GM23338 (cell line): ENCODE results near the gene GMPPB. TPM values are rescaled to one million over a fixed set of nuclear protein-coding genes. Genes with fewer than 3 reads are reported as not detected.

Source experiments
- ATAC-seq: fragments of 200-7000 bp; cut with Tn5 transposase; 3 replicates; pipeline ENCODE4 v1.9.1; 2020
- DNase-seq: peaks from one replicate; pipeline ENCODE4 v3.0.0-alpha.2; 2015; ENCODE audit warnings: low spot score
- H2AFZ ChIP-seq: fragments of 200-600 bp; sonication (generic); 2 replicates; pipeline ENCODE4 v1.8.0; 2016; ENCODE audit warnings: antibody characterized with exemption, mild to moderate bottlenecking, moderate library complexity
- H3F3A ChIP-seq: fragments of 200-600 bp; sonication (generic); replicated peaks from 2 replicates; pipeline ENCODE4 v1.8.0; 2017; ENCODE audit warnings: antibody characterized with exemption, mixed run types, low read depth
- H3K27ac ChIP-seq: fragments of 200-600 bp; sonication (generic); 2 replicates; pipeline ENCODE4 v1.6.1; 2016; ENCODE audit warnings: low read depth
- H3K27me3 ChIP-seq: fragments of 200-600 bp; sonication (generic); 2 replicates; pipeline ENCODE4 v1.8.0; 2016; ENCODE audit warnings: mild to moderate bottlenecking, mixed run types, moderate library complexity; ENCODE audit not compliant: insufficient read depth
- H3K36me3 ChIP-seq: fragments of 200-600 bp; sonication (generic); 2 replicates; pipeline ENCODE4 v1.8.0; 2016; ENCODE audit warnings: mild to moderate bottlenecking; ENCODE audit not compliant: insufficient read depth
- H3K4me1 ChIP-seq: fragments of 200-600 bp; sonication (generic); 2 replicates; pipeline ENCODE4 v1.8.0; 2016; ENCODE audit warnings: mild to moderate bottlenecking, moderate library complexity; ENCODE audit not compliant: insufficient read depth
- H3K4me2 ChIP-seq: fragments of 200-600 bp; sonication (generic); 2 replicates; pipeline ENCODE4 v1.7.1; 2017; ENCODE audit warnings: mixed run types
- H3K4me3 ChIP-seq: fragments of 200-600 bp; sonication (generic); 2 replicates; pipeline ENCODE4 v1.6.1; 2016; ENCODE audit warnings: mixed run types
- H3K79me2 ChIP-seq: fragments of 200-600 bp; sonication (generic); replicated peaks from 2 replicates; pipeline ENCODE4 v1.8.0; 2017; ENCODE audit warnings: mild to moderate bottlenecking; ENCODE audit not compliant: insufficient read depth
- H3K9me2 ChIP-seq: fragments of 200-600 bp; sonication (generic); 2 replicates; pipeline ENCODE4 v1.8.0; 2017; ENCODE audit not compliant: insufficient read depth
- H4K20me1 ChIP-seq: fragments of 200-600 bp; sonication (generic); replicated peaks from 2 replicates; pipeline ENCODE4 v1.8.0; 2017; ENCODE audit warnings: mild to moderate bottlenecking; ENCODE audit not compliant: insufficient read depth
- H3K27ac Mint-ChIP-seq: 2 replicates; pipeline ENCODE4 v1.8.0; 2020; ENCODE audit warnings: inconsistent platforms, mild to moderate bottlenecking, moderate library complexity, mixed read lengths
- H3K27me3 Mint-ChIP-seq: 3 replicates; pipeline ENCODE4 v1.8.0; 2022; ENCODE audit warnings: low read depth, mild to moderate bottlenecking, moderate library complexity, mixed read lengths, inconsistent platforms; ENCODE audit not compliant: insufficient read depth, poor library complexity
- H3K36me3 Mint-ChIP-seq: 3 replicates; pipeline ENCODE4 v1.8.0; 2021; ENCODE audit warnings: low read depth, mild to moderate bottlenecking, inconsistent platforms, moderate library complexity, mixed read lengths
- H3K4me1 Mint-ChIP-seq: 3 replicates; pipeline ENCODE4 v1.8.0; 2020; ENCODE audit warnings: mild to moderate bottlenecking, inconsistent platforms, mixed read lengths
- H3K4me3 Mint-ChIP-seq: 3 replicates; pipeline ENCODE4 v1.8.0; 2021; ENCODE audit warnings: moderate library complexity, mild to moderate bottlenecking, inconsistent platforms, mixed read lengths
- H3K9me3 Mint-ChIP-seq: 3 replicates; pipeline ENCODE4 v1.8.0; 2020; ENCODE audit warnings: moderate library complexity, mild to moderate bottlenecking, inconsistent platforms, mixed read lengths
- EZH2 ChIP-seq: fragments of 200-600 bp; sonication (generic); IDR thresholded peaks from one replicate; pipeline ENCODE4 v1.8.0; 2017; ENCODE audit warnings: antibody characterized with exemption, mild to moderate bottlenecking, low read depth; ENCODE audit not compliant: unreplicated experiment
- EZH2phosphoT487 ChIP-seq: fragments of 200-600 bp; sonication (generic); IDR thresholded peaks from one replicate; pipeline ENCODE4 v1.8.1; 2018; ENCODE audit warnings: antibody characterized with exemption; ENCODE audit not compliant: unreplicated experiment
- JUNB ChIP-seq: IDR thresholded peaks from one replicate; pipeline ENCODE4 v1.6.1; 2016; ENCODE audit warnings: antibody characterized with exemption; ENCODE audit not compliant: unreplicated experiment
- NANOG ChIP-seq: IDR thresholded peaks from 2 replicates; pipeline ENCODE4 v1.6.1; 2016; ENCODE audit warnings: antibody characterized with exemption, borderline replicate concordance
- POLR2AphosphoS5 ChIP-seq: IDR thresholded peaks from 2 replicates; pipeline ENCODE4 v1.6.1; 2016; ENCODE audit warnings: antibody characterized with exemption, low read depth
- STAT1 ChIP-seq: IDR thresholded peaks from one replicate; pipeline ENCODE4 v1.6.1; 2016; ENCODE audit warnings: antibody characterized with exemption; ENCODE audit not compliant: unreplicated experiment
- ZNF114 ChIP-seq: fragments of 250-450 bp; sonication (Bioruptor Pico); IDR thresholded peaks from 2 replicates; pipeline ENCODE4 v1.5.0; 2020; ENCODE audit warnings: mild to moderate bottlenecking, moderate library complexity
- polyA plus RNA-seq: library from polyadenylated mRNA; unstranded; fragments of >200 nt; fragmentation: Nextera tagmentation; extraction: Ambion mirVana; gene quantifications from 2 replicates; pipeline ENCODE4 v1.2.1, GENCODE V29; 2016
- total RNA-seq: library from RNA; depleted of rRNA; stranded (reverse); fragments of >200 nt; shearing (Covaris generic); gene quantifications from 2 replicates; pipeline ENCODE4 v1.2.3, GENCODE V29; 2014
- TF ChIP-seq, protein P1 (sequence below): IDR thresholded peaks from 2 replicates; pipeline ENCODE4 v1.6.1; 2016; ENCODE audit warnings: antibody characterized with exemption
- TF ChIP-seq, protein P2 (sequence below): IDR thresholded peaks from one replicate; pipeline ENCODE4 v1.6.1; 2018; ENCODE audit warnings: antibody characterized with exemption; ENCODE audit not compliant: unreplicated experiment
- TF ChIP-seq, protein P3 (sequence below): fragments of 250-450 bp; sonication (Bioruptor Pico); IDR thresholded peaks from 2 replicates; pipeline ENCODE4 v1.5.0; 2020; ENCODE audit warnings: mild to moderate bottlenecking, moderate library complexity

The GMPPB gene
- total and polyA plus RNA-seq, 2 experiments from 2014 or later = 10.2 to 36.1 TPM

DNA sequence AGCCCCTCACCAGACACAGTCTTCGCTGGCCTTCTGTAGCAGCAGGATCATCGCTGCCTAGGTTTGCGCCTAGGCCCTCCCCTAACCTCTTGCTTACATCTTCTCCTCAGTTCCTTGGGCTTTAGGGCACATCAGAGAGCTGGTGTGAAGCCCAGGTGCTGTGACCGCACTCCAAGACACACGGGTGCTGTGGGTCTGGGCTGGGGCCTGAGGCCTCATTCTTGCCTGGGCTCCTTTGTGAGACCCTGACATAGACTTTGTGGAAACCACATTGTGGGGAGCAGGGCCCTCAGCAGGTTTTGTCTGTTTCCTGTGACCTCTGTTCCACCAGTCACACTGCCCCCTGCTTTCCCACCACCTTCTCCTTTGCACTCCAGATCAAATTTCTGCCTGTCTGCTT, 12.3 kb downstream of the GMPPB start:
- Histone ChIP-seq H3F3A (no peaks in the 10 kb centered on the region), H4K20me1 (peaks cover 6% of the 10 kb centered on the region; the same call in 1 of the 2 replicates), H3K27me3 (no peaks in the 10 kb centered on the region), H3K4me2 (no peak overlapping the region), H3K4me3 (no peak overlapping the region), H3K79me2 (no peaks in the 10 kb centered on the region), H3K27ac (no peak overlapping the region), H2AFZ (no peak overlapping the region), H3K4me1 (no peaks in the 10 kb centered on the region), H3K9me2 (no peaks in the 10 kb centered on the region), H3K36me3 (no peaks in the 10 kb centered on the region)
- ATAC-seq (no peak), DNase-seq (no peak)
- Mint-ChIP-seq H3K9me3 (no peaks in the 10 kb centered on the region), H3K36me3 (peaks cover 10% of the 10 kb centered on the region; the same call in 2 of the 3 replicates), H3K27ac (no peak overlapping the region), H3K27me3 (peaks cover 15% of the 10 kb centered on the region), H3K4me3 (no peak overlapping the region; the same call in 2 of the 3 replicates), H3K4me1 (no peaks in the 10 kb centered on the region; the same call in 2 of the 3 replicates)
- TF ChIP-seq STAT1 (no peak), NANOG (no peak), ZNF114 (CRISPR knock-in tag) (no peak), EZH2 (no peak), JUNB (no peak), POLR2AphosphoS5 (no peak), EZH2phosphoT487 (no peak)
- TF ChIP-seq, protein P1, sequence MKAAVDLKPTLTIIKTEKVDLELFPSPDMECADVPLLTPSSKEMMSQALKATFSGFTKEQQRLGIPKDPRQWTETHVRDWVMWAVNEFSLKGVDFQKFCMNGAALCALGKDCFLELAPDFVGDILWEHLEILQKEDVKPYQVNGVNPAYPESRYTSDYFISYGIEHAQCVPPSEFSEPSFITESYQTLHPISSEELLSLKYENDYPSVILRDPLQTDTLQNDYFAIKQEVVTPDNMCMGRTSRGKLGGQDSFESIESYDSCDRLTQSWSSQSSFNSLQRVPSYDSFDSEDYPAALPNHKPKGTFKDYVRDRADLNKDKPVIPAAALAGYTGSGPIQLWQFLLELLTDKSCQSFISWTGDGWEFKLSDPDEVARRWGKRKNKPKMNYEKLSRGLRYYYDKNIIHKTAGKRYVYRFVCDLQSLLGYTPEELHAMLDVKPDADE = no peak
- TF ChIP-seq, protein P2, sequence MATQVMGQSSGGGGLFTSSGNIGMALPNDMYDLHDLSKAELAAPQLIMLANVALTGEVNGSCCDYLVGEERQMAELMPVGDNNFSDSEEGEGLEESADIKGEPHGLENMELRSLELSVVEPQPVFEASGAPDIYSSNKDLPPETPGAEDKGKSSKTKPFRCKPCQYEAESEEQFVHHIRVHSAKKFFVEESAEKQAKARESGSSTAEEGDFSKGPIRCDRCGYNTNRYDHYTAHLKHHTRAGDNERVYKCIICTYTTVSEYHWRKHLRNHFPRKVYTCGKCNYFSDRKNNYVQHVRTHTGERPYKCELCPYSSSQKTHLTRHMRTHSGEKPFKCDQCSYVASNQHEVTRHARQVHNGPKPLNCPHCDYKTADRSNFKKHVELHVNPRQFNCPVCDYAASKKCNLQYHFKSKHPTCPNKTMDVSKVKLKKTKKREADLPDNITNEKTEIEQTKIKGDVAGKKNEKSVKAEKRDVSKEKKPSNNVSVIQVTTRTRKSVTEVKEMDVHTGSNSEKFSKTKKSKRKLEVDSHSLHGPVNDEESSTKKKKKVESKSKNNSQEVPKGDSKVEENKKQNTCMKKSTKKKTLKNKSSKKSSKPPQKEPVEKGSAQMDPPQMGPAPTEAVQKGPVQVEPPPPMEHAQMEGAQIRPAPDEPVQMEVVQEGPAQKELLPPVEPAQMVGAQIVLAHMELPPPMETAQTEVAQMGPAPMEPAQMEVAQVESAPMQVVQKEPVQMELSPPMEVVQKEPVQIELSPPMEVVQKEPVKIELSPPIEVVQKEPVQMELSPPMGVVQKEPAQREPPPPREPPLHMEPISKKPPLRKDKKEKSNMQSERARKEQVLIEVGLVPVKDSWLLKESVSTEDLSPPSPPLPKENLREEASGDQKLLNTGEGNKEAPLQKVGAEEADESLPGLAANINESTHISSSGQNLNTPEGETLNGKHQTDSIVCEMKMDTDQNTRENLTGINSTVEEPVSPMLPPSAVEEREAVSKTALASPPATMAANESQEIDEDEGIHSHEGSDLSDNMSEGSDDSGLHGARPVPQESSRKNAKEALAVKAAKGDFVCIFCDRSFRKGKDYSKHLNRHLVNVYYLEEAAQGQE = no peak
- TF ChIP-seq, protein P3, sequence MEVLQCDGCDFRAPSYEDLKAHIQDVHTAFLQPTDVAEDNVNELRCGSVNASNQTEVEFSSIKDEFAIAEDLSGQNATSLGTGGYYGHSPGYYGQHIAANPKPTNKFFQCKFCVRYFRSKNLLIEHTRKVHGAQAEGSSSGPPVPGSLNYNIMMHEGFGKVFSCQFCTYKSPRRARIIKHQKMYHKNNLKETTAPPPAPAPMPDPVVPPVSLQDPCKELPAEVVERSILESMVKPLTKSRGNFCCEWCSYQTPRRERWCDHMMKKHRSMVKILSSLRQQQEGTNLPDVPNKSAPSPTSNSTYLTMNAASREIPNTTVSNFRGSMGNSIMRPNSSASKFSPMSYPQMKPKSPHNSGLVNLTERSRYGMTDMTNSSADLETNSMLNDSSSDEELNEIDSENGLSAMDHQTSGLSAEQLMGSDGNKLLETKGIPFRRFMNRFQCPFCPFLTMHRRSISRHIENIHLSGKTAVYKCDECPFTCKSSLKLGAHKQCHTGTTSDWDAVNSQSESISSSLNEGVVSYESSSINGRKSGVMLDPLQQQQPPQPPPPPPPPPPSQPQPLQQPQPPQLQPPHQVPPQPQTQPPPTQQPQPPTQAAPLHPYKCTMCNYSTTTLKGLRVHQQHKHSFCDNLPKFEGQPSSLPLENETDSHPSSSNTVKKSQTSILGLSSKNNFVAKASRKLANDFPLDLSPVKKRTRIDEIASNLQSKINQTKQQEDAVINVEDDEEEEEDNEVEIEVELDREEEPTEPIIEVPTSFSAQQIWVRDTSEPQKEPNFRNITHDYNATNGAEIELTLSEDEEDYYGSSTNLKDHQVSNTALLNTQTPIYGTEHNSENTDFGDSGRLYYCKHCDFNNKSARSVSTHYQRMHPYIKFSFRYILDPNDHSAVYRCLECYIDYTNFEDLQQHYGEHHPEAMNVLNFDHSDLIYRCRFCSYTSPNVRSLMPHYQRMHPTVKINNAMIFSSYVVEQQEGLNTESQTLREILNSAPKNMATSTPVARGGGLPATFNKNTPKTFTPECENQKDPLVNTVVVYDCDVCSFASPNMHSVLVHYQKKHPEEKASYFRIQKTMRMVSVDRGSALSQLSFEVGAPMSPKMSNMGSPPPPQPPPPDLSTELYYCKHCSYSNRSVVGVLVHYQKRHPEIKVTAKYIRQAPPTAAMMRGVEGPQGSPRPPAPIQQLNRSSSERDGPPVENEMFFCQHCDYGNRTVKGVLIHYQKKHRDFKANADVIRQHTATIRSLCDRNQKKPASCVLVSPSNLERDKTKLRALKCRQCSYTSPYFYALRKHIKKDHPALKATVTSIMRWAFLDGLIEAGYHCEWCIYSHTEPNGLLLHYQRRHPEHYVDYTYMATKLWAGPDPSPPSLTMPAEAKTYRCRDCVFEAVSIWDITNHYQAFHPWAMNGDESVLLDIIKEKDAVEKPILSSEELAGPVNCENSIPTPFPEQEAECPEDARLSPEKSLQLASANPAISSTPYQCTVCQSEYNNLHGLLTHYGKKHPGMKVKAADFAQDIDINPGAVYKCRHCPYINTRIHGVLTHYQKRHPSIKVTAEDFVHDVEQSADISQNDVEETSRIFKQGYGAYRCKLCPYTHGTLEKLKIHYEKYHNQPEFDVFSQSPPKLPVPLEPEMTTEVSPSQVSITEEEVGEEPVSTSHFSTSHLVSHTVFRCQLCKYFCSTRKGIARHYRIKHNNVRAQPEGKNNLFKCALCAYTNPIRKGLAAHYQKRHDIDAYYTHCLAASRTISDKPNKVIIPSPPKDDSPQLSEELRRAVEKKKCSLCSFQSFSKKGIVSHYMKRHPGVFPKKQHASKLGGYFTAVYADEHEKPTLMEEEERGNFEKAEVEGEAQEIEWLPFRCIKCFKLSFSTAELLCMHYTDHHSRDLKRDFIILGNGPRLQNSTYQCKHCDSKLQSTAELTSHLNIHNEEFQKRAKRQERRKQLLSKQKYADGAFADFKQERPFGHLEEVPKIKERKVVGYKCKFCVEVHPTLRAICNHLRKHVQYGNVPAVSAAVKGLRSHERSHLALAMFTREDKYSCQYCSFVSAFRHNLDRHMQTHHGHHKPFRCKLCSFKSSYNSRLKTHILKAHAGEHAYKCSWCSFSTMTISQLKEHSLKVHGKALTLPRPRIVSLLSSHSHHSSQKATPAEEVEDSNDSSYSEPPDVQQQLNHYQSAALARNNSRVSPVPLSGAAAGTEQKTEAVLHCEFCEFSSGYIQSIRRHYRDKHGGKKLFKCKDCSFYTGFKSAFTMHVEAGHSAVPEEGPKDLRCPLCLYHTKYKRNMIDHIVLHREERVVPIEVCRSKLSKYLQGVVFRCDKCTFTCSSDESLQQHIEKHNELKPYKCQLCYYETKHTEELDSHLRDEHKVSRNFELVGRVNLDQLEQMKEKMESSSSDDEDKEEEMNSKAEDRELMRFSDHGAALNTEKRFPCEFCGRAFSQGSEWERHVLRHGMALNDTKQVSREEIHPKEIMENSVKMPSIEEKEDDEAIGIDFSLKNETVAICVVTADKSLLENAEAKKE (CRISPR knock-in tag) = no peak
